Activated CD4-positive, alpha-beta T cell treated with anti-CD3 and anti-CD28 coated beads for 48 hours (primary cell): ENCODE results near the gene LDLRAD4.
"Not testable (repeated sequence)": the region's sequence is repeated elsewhere in the genome, so short reads cannot be mapped to it uniquely, and the experiment has no call there.

ENCODE experiments used
- DNase-seq: peaks from one replicate; pipeline ENCODE4 v3.0.0-alpha.2; 2020

LDLRAD4 gene

DNA sequence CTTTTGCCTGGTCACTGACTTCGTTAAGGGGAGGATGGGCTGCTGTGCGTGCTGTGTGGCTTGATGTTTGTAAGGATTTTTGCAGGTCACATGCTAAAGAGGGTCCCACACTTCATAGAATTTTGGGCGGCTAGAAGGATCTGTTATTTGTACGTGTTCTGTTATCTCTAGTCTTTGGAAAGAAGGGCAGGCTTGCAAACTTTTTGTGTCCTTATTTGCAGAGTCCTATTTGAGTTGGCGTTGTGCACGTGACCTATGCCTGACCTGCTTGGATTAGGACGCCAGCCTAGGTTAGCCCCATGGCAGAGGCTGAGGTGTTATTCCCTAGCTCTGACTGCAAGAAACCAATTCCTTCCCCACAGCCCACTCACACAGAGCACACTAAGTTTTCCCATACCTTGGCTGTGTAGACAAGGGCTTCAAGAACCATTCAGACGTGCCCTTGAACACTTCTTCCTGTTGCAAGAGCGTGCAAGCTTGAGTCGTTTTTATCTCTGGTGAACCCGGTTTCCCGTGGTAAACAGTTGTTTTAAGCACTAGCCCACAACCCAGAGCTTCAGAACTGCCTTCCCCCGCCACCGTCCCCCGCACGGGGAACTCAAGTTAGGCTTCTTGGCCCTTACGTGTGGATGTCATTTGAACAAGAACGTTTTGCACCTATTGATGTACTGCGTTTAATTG, 94.6 kb downstream of the LDLRAD4 start:
- peak; percentile 34 for DNase-seq

DNA sequence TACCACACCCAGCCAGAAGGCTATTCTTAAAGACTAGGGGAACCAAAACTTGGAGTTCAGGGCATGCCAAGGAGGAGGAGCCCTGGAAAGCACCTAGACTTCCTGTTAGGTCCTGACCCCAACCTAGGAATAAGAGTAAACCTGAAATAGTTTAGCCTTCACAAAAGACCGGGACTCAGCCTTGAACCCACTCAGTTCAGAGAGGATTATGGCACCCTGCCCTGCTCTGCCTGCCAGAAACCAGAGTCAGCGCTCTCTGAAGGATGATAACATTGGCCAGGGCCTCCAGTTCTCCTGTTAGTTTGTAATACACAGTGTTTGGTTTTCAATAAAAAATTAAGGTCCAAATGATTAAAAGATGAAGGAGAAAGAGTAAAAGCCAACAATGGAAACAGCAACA, 96.4 kb downstream of the LDLRAD4 start:
- no peak for DNase-seq

DNA sequence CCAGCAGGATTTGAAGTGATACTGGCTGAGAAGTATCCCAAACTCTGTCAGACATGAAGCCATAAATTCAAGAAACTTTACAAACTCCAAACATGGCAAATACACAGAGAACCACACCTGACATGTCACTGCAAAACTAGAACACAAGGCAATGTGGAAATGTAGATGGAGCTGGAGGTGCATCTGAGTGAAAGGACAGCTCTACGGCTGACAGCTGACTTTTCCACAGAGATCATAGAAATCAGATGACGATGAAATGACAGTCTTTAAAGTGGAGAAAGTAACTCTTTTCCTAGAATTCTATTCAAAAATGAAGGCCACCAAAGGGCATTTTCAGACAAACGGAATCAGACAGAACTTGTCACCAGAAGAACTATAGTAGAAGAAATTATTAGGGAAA, 97.5 kb downstream of the LDLRAD4 start:
- DNase-seq, result no peak

DNA sequence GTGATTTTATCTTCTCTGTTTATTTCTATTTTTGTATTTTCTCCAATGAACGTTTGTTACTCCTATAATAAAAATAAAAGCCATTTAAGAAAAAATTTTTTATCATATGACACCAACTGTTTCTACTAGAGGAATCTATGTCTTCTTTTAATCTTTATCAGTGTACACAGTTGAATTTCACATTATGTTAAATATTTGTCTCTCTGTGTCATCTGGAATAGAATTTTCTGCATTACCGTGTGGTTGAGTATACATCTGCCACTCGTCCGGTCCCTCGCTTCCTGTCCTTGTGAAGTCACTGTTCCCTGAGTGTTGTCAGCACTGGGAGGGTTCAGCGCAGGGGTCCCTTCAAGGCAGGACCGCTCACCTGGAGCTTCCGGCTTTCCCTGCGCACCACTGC, 99.2 kb downstream of the LDLRAD4 start:
- DNase-seq, result no peak

DNA sequence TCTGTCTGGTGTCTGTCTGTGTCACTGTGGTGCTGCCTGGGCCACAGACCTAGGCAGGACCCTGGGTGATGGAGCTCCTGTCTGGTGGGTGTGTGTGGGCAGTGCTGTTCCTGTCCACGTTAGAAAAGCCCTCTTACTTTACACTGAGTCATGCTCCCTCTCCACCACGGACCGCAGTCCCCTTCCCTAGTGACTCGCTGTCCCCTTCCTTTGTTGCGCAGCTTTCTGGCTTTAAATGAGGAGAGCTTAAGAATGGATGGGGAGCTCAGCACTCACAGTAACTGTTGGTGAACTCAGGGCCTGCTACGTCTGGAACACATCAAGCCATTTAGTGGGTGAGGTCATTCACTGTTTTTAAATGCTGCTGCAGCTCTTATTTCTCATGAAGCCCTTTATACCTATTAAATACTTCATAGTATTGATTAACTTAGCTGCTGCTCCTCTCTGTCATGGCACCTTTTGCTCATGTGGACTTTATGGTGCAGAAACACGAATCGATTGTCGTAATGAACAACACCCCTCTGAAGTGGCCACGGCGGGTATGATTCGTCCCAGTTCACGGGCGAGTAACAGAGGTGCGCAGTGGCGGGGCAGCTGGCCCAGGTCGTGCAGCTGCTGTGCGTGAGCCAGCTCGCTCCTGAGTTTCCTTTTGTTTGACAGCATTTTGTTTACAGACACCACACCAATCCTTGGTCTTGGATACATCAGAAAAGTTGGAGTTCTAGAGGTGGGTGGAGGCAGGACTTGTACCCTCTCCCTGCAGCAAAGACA, 100.4 kb downstream of the LDLRAD4 start:
- no peak for DNase-seq

DNA sequence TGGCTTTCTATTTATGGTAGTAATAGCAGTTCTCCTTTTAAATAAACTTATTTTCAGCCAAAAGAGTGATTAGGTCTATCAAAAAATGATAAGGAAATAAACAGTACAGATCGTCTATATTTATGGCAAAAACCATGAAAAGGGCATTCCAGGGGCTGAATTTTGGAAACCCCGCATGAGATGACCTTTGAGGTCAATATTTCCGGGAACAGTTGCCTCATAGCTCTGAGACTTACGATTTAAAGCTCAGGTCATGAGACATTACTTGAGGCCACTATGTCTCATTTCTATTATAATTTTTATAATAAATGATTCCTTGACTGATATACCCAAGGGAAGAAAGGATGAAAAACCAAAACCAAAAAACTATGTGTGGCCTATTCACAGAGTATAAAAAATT, 101.1 kb downstream of the LDLRAD4 start:
- no peak for DNase-seq

DNA sequence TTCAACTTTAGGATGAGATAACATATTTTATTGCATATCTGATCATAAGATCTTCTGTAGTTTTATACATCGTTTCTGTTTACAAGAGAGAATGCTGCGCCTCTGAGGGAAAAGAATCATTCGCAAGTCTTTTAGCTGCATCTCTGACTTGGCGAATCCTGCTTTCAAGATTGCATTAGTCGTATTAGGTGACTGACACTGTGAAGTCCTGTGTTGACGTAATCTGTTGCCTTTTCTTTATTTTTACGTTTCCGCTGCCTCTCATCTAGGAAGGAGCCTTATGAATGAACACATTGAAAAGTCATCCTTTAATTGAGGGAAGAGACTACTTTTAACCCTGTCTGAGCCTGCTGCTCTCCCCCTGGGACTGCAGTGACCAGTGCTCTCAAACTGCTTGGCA, 101.5 kb downstream of the LDLRAD4 start:
- DNase-seq, result no peak

DNA sequence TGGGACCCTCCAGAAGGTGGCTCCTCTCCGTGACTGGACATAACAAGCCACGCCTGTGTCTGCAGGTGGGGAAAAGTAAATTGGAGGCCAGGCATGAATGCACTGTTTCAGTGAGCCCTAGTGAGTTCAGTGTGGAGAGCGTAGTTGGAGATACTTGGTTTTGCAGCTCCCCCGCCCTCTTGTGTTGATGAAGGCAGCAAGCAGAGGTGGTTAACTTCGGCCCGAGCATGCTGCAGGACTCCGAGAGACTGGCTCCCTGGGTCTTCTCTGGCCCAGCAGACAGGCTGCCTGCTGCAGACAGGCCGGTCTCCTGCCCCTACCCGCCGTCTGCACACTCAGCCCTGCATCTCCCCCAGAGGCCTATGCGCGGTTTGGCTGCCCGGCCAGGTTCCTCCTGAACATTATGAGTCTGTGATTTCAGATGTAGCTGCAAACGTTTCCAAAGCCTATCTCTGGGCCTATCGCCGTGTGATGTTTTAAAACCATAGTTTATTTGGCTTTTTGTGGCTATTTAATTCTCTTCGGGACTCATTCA, 102.4 kb downstream of the LDLRAD4 start:
- no peak for DNase-seq

DNA sequence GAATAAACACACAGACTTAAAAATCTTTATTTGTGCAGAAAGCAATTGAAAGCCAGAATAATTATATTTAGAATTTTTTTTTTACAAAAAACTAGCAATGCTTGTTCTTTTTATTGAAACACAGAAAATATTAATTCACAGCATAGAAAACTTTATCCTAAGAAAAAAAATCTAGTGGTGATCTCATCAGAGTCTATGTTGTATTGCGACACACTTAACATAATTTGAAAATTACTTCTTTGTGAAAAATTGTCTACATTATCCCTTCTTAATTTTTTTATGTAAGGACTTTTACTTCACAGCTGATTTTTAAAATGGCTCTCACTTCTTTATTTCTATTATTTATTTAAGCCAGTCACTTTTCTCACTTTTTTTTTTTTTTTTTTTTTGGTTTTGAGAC, 103.4 kb downstream of the LDLRAD4 start:
- no peak for DNase-seq

DNA sequence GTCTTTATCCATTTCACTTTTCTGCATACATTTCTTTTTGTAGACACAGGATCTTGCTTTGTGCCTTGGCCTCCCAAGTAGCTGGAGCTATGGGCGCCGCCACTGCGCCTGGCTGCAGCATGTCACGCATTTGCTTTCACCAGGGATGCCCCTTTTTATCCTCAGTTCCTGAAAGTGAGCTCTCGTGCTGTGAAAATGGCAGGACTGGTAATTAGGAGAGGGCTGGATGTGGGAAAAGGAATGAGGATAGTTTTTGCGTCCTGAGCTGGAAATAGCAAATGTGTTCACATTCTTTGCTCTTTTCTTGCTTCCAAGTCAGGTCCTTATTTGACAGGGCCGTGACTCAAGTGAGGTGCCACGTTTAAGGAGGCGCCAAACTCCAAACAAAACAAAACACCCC, 104.6 kb downstream of the LDLRAD4 start:
- DNase-seq, result no peak

DNA sequence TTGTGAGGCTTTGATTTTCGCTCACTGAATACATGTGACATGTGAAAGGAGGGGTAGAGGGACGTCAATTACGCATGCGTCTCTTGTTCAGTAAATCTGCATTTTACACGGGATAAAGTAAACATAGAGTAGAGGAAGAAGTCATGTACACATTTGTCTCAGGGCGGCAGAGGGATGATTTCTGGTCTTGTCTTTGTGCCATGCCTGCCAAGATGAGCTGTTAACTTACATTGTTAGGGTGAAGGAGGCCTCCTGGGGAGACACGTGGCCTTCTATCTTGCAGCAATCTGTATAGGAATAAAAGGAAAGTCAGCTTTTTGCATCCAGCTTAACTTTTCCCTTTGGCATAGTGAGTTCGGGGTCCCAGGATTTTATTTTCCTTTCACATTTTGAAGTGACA, 106.3 kb downstream of the LDLRAD4 start:
- DNase-seq, result no peak

DNA sequence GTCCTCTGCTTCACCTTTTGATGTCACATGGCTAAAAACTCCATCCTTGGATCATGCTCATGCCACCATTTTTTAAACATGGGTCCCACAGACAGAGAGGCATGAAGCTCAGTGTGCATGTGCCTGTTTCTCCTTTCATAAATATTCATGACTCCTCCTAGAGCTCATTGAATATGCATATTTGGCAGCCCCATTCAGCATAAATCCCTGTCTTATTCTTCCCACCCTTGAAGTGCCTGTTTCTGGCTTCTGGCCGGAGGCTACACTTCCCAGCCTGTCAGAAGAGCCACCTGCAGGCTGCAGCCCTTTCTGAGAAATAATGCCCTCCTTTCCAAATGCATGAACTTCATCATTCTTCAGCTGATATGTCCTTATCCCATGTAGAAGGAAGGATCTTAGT, 109.7 kb downstream of the LDLRAD4 start:
- no peak for DNase-seq

DNA sequence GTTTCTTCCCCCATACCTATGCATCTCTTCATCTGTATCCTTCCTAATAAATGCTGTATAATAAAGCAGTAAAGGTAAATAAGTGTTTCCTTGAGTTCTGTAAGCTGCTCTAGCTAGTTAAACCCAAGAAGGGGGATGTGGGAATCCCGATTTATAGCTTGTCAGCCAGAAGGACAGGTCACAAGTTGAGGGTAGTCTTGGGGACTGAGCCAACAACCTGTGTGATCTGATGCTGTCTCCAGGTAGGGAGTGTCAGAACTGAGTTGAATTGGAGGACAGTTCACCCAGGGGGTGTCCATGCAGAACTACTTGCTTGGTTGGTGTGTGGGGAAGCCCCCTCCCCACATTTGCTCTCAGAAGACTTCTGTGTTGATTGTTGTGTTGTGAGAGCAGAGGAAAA, 112.4 kb downstream of the LDLRAD4 start:
- DNase-seq, result no peak

DNA sequence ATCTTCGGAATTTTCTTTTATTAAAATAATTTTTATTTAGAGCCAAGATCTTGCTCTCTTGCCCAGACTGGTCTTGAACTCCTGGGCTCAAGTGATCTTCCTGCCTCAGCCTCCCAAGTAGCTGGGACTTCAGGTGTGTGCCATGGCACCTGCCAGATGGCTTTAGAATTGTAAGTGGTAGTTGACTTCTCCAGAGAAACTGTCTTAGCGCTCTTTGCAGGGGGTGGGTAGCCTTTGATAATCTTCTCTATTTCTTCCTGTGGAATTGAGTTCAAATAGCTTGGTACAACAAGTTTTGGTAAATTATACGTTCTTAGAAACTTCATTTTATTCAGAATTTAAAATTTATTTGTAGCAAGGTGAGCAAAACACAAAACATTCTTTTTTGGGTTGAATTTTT, 113.3 kb downstream of the LDLRAD4 start:
- DNase-seq, result no peak

DNA sequence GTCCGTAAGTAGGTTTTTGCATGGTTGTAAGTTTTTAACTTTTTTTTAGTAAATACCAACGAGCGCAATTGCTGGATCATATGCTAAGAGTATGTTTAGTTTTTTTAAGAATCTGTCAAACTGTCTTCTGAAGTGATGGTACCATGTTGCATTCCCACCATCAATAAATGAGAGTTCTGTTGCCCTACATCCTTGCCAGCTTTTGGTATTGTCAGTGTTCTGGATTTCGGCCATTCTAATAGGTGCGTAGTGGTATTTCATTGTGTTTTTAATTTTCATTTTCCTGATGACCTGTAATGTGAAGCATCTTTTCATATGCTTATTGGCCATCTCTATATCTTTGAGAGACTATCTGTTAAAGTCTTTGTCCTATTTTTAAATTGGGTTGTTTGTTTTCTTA, 114.3 kb downstream of the LDLRAD4 start:
- no peak for DNase-seq

DNA sequence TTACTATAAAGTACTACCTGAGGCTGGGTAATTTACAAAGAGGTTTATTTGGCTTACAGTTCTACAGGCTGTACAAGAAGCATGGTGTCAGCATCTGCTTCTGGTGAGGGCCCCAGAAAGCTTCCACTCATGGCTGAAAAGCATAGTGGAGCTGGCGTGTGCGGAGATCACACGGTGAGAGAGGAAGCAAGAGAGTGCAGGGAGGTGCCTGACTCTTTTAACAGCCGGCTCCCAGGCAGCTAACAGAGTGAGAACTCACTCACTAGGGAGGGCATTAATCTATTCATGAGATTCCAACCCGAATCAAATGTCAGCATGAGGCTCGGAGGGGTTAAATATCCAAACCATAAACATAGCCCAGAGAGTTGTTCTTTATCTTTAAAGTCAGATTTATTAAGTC, 117.3 kb downstream of the LDLRAD4 start:
- no peak for DNase-seq

DNA sequence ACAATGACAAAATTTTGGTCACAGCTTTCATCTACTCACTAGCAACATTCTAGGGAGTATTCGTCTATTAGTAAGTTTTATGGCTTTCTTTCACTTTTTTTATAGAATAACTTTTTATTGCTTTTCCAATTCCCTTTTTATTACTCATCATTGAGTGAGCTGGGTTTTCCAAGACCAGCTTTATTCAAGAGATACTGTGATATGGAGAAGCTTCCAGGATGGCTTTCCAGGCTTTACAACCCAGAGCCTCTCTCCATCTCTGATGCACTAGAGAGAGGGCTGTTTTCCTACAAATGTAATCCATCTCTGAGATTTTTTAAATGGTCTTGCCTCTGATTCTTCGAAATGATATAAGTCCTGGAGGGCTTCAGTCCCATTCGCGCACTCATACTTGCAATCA, 118.3 kb downstream of the LDLRAD4 start:
- DNase-seq, result no peak

DNA sequence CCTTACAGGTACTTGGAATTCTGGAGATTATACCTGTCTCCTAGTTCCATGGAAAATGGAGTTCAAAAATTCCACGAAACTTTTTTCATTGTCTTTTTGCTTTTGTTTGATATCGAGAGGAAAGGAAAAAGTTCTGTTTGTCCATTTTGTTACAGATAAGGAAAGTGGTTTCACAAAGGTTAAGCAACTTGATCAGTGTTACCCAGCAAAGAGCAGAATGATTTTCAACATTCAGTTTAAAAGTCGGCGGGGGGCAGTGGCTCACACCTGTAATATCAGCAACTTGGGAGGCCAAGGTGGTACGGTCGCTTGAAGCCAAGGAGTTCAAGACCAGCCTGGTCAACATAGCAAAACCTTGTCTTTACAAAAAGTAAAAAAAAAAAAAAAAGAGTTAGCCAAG, 118.8 kb downstream of the LDLRAD4 start:
- DNase-seq, result no peak

DNA sequence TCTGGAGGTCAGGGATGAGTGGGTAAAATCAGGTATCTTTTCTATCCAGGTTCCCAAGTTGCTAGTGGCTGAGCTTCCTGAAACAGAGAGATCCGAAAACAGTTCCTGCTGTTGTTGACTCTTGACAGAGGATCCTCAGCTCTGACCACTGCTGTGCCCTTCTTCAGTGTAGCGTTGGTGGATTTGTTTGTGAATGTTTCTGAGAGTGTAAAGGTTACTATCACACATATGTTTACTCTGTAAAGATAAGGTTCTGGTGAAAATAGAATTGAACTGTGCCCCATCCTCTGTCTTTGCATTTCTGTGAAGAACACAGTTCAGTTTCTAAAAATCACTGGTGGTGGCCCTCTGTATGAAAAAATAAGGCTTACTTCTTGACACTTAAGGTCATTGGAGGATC, 119.8 kb downstream of the LDLRAD4 start:
- no peak for DNase-seq

DNA sequence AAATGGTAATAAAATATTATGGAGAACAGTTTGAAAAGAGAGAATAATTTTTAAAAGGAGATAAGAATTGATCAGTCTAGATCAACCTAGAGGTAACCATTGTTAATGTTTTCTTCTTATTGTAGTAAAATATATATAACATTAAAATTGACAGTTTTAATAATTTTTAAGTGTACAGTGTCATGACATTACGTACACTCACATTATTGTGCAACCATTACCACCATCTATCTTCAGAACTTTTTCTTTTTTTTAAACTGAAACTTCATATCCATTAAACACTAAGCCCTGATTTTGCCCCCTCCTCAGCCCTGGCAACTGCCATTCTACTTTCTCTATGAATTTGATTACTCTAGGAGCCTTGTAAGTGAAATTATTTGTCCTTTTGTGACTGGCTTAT, 121.1 kb downstream of the LDLRAD4 start:
- DNase-seq, result no peak

DNA sequence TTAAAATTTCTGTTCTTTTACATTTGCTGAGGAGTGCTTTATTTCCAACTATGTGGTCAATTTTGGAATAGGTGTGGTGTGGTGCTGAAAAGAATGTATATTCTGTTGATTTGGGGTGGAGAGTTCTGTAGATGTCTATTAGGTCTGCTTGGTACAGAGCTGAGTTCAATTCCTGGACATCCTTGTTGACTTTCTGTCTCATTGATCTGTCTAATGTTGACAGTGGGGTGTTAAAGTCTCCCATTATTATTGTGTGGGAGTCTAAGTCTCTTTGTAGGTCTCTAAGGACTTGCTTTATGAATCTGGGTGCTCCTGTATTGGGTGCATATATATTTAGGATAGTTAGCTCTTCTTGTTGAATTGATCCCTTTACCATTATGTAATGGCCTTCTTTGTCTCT, 127.9 kb downstream of the LDLRAD4 start:
- not testable (repeated sequence) for DNase-seq

DNA sequence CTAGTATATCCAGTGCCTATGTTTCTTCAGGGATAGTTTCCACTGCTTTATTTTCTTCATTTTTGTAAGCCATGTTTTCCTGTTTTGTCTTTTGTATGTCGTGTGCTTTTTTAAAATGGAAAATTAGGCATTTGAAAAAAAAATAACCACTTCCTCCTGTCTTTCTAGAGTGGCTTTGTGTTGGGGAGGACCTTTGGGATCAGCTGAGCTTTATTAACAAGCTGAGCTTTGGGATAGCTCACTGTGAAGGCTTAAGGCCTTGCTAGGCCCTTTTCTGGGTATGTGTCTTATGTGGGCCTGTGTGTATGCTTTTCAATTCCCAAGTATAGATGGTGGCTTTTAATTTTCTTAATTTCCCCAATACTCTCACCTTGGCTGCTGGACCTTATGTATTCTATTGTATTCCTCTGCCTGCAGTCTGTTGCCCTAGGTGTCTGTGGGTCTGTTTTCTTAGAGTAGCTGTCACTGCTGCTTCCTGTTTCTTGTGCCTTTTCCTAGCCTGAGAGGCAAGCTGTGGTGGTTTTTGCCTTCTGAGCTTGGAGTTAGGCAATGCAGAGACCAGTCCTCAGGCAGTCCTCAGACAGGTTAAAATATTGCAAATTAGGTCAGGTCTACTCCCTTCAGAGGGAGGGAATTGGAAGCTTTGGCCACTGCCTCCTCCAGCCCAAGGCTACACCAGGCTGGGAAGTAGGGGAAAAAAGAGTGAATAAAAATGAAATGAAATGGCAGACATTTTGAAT, 134.7 kb downstream of the LDLRAD4 start:
- DNase-seq, result no peak

DNA sequence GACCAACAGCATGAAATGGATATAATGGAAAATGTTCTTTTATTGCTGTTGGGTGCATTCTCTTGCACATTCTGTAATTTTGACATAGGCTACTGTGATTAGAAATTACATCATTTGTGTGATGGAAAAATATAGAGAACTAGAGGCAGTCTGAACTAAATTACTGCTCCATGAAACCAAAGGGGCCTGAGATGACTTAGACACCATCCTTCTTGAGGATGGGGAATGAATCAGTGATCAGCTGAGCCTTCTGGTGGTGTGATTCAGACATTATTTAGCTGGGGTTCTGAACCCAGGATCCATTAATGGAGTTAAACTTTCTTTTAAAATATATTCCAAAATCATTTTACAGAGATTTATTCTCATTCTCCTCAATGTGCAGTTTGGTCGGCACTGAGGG, 135.8 kb downstream of the LDLRAD4 start:
- no peak for DNase-seq

DNA sequence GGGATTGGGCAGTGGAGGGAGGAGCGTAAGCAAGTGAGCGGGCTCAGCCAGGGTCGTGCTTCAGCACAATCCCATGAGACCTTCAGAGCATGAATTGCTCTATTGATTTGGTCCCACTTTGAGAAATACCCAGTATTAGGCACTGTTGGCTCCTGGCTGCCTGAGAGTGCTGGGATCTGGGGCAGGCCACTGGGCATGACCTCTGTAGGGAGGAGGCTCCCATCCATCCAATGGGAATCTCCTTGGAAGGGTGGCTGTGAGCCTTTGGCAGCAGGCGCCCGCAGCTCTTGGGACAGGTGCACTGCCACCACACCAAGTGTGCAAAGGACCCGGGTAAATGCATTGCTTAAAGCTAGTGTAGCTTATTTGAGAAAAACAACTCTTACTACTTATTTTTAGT, 137.5 kb downstream of the LDLRAD4 start:
- no peak for DNase-seq
